Measurements from ENCODE around the gene FAM217A.

Gene FAM217A

GRCh38 chr6:4071330-4071729 lies 7.6 kb downstream of the FAM217A start:
- no peaks in the 10 kb centered on the region for H3K36me3 ChIP-seq (replicated peaks; ENCODE audit: low read depth, low read length)
- H2AFZ ChIP-seq (ENCODE audit: low read depth, low read length), result no peak overlapping the region
- H3K27ac ChIP-seq (ENCODE audit: low read length), result no peak overlapping the region
- H3K79me2 ChIP-seq (ENCODE audit: low read length), result no peaks in the 10 kb centered on the region
- no peak overlapping the region for H3K4me3 ChIP-seq (ENCODE audit: low read length)
- H3K9ac ChIP-seq (ENCODE audit: low read length), result no peak overlapping the region
- H3K9me3 ChIP-seq (ENCODE audit: insufficient read depth, low read length), result no peaks in the 10 kb centered on the region
- no peak overlapping the region for H3K4me2 ChIP-seq (ENCODE audit: low read length)
- H4K20me1 ChIP-seq (ENCODE audit: insufficient read depth, low read length), result no peaks in the 10 kb centered on the region
- no peak for TF ChIP-seq CTCF (IDR thresholded peaks at IDR 0.05; ENCODE audit: low read depth, low read length)
- TF ChIP-seq EZH2phosphoT487 (IDR thresholded peaks at IDR 0.05; ENCODE audit: low read depth), result no peak
- H3K4me1 ChIP-seq (ENCODE audit: low read length), result no peaks in the 10 kb centered on the region
- no peaks in the 10 kb centered on the region for H3K27me3 ChIP-seq (ENCODE audit: low read depth, low read length)

GRCh38 chr6:4069199-4069598 lies 9.7 kb downstream of the FAM217A start:
- no peaks in the 10 kb centered on the region for H4K20me1 ChIP-seq (ENCODE audit: insufficient read depth, low read length)
- no peak overlapping the region for H3K4me2 ChIP-seq (ENCODE audit: low read length)
- TF ChIP-seq CTCF (IDR thresholded peaks at IDR 0.05; ENCODE audit: low read depth, low read length), result no peak
- TF ChIP-seq EZH2phosphoT487 (IDR thresholded peaks at IDR 0.05; ENCODE audit: low read depth), result no peak
- H3K4me1 ChIP-seq (ENCODE audit: low read length), result no peaks in the 10 kb centered on the region
- no peak overlapping the region for H3K4me3 ChIP-seq (ENCODE audit: low read length)
- H3K27ac ChIP-seq (ENCODE audit: low read length), result no peak overlapping the region
- H3K36me3 ChIP-seq (replicated peaks; ENCODE audit: low read depth, low read length), result peaks cover 4% of the 10 kb centered on the region
- H3K79me2 ChIP-seq (ENCODE audit: low read length), result no peaks in the 10 kb centered on the region
- H3K9ac ChIP-seq (ENCODE audit: low read length), result no peak overlapping the region
- no peak overlapping the region for H2AFZ ChIP-seq (ENCODE audit: low read depth, low read length)
- H3K9me3 ChIP-seq (ENCODE audit: insufficient read depth, low read length), result no peaks in the 10 kb centered on the region
- H3K27me3 ChIP-seq (ENCODE audit: low read depth, low read length), result no peaks in the 10 kb centered on the region

GRCh38 chr6:4067673-4068072 lies 11.3 kb downstream of the FAM217A start:
- Histone ChIP-seq H3K9ac (ENCODE audit: low read length) (no peak overlapping the region), H2AFZ (ENCODE audit: low read depth, low read length) (no peak overlapping the region), H3K79me2 (ENCODE audit: low read length) (no peaks in the 10 kb centered on the region), H3K9me3 (ENCODE audit: insufficient read depth, low read length) (no peaks in the 10 kb centered on the region), H3K4me3 (ENCODE audit: low read length) (no peak overlapping the region), H4K20me1 (ENCODE audit: insufficient read depth, low read length) (no peaks in the 10 kb centered on the region), H3K4me1 (ENCODE audit: low read length) (no peaks in the 10 kb centered on the region), H3K27ac (ENCODE audit: low read length) (no peak overlapping the region), H3K36me3 (replicated peaks; ENCODE audit: low read depth, low read length) (peaks cover 15% of the 10 kb centered on the region), H3K4me2 (ENCODE audit: low read length) (no peak overlapping the region), H3K27me3 (ENCODE audit: low read depth, low read length) (no peaks in the 10 kb centered on the region)
- TF ChIP-seq EZH2phosphoT487 (IDR thresholded peaks at IDR 0.05; ENCODE audit: low read depth), result no peak
- TF ChIP-seq CTCF (IDR thresholded peaks at IDR 0.05; ENCODE audit: low read depth, low read length), result no peak

GRCh38 chr6:4066029-4066755 lies 12.7 kb downstream of the FAM217A start:
- H2AFZ ChIP-seq (ENCODE audit: low read depth, low read length), result no peak overlapping the region
- H4K20me1 ChIP-seq (ENCODE audit: insufficient read depth, low read length), result no peaks in the 10 kb centered on the region
- no peak overlapping the region for H3K27ac ChIP-seq (ENCODE audit: low read length)
- TF ChIP-seq EZH2phosphoT487 (IDR thresholded peaks at IDR 0.05; ENCODE audit: low read depth) (no peak), CTCF (IDR thresholded peaks at IDR 0.05; ENCODE audit: low read depth, low read length) (no peak)
- H3K36me3 ChIP-seq (replicated peaks; ENCODE audit: low read depth, low read length), result peaks cover 23% of the 10 kb centered on the region
- no peak overlapping the region for H3K4me3 ChIP-seq (ENCODE audit: low read length)
- no peaks in the 10 kb centered on the region for H3K9me3 ChIP-seq (ENCODE audit: insufficient read depth, low read length)
- H3K27me3 ChIP-seq (ENCODE audit: low read depth, low read length), result no peaks in the 10 kb centered on the region
- no peak overlapping the region for H3K4me2 ChIP-seq (ENCODE audit: low read length)
- H3K4me1 ChIP-seq (ENCODE audit: low read length), result no peaks in the 10 kb centered on the region
- H3K9ac ChIP-seq (ENCODE audit: low read length), result no peak overlapping the region
- no peaks in the 10 kb centered on the region for H3K79me2 ChIP-seq (ENCODE audit: low read length)

Measured in OCI-LY3 (cell line).